Fibroblast of lung (primary cell): ENCODE data around the gene GLCCI1.

Experiments
- EZH2 ChIP-seq: IDR thresholded peaks from 2 replicates; pipeline ENCODE4 v1.5.1; 2012; ENCODE audit warnings: low read length, control low read depth, mild to moderate bottlenecking; ENCODE audit errors: missing control alignments
- TF ChIP-seq, protein P1 (sequence below), 2 donors: IDR thresholded peaks in 1 of 2; conservative IDR thresholded peaks in 1 of 2; 1 replicate in 1 of 2; 2 replicates in 1 of 2; pipeline ENCODE4 v1.5.1; 2011 to 2012; ENCODE audit warnings: low read length in 2 of 2, control low read depth in 1 of 2, inconsistent platforms in 1 of 2, low read depth in 1 of 2, mild to moderate bottlenecking in 1 of 2

DNA sequence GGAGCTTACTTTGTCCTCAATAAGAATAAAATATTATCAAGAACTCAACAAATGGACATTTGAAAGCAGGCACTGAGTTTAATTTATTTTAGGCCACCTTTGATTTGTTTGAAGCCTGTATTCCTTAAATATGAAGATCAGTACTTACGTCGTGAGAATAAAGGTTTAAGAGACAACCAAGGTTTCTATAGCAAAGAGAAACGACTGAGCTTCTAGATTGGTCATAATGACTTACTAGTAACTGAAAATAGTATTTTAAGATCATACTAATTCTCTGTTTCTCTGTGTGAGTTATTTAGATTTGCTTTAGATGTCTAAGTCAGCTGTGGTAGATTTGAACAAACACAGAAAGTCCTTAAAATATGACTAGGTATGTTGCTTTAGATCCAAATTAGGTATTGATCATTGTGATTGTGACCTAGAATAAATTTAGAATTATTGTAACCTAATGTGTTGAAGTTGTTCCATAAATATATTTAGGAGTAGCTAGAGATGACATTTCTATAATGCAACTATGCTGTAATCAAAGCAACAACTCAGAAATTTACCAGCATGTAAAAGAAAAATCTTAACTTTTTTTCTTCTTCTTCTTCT, 2.4 kb upstream of the GLCCI1 start:
- TF ChIP-seq, protein P1, sequence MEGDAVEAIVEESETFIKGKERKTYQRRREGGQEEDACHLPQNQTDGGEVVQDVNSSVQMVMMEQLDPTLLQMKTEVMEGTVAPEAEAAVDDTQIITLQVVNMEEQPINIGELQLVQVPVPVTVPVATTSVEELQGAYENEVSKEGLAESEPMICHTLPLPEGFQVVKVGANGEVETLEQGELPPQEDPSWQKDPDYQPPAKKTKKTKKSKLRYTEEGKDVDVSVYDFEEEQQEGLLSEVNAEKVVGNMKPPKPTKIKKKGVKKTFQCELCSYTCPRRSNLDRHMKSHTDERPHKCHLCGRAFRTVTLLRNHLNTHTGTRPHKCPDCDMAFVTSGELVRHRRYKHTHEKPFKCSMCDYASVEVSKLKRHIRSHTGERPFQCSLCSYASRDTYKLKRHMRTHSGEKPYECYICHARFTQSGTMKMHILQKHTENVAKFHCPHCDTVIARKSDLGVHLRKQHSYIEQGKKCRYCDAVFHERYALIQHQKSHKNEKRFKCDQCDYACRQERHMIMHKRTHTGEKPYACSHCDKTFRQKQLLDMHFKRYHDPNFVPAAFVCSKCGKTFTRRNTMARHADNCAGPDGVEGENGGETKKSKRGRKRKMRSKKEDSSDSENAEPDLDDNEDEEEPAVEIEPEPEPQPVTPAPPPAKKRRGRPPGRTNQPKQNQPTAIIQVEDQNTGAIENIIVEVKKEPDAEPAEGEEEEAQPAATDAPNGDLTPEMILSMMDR (conservative IDR thresholded peaks at IDR 0.05 in 1 of 2, IDR thresholded peaks at IDR 0.05 in 1 of 2; ENCODE audit: low read depth in 1 of 2, low read length in 2 of 2) = no peak
- TF ChIP-seq EZH2 = no peak
